ENCODE data around the gene ZCCHC3. TPM values are rescaled to one million over a fixed set of nuclear protein-coding genes. Genes with fewer than 3 reads are reported as not detected.

The ZCCHC3 gene
- total and polyA plus RNA-seq, 2 experiments from 2014 or later = 4.1 to 14.8 TPM

- peak overlapping the region; percentile 87 for H3K9ac ChIP-seq
- peaks cover 8% of the 10 kb centered on the region for H3K79me2 ChIP-seq (ENCODE audit: insufficient read depth)
- no peaks in the 10 kb centered on the region for H4K20me1 ChIP-seq (ENCODE audit: insufficient read depth)
- H3K27ac ChIP-seq = peak overlapping the region; percentile 84
- H3F3A ChIP-seq (ENCODE audit: insufficient read depth) = peaks cover 6% of the 10 kb centered on the region
- peak overlapping the region; percentile 86 for H3K4me2 ChIP-seq (ENCODE audit: unreplicated experiment)
- in situ Hi-C loops (cut with MboI) = no loop called here
- H3K9me3 ChIP-seq (ENCODE audit: low read depth) = no peaks in the 10 kb centered on the region
- TF ChIP-seq EZH2phosphoT487 (IDR thresholded peaks at IDR 0.05; ENCODE audit: insufficient read depth, low read depth) (no peak), EZH2 (IDR thresholded peaks at IDR 0.05; ENCODE audit: insufficient read depth, poor library complexity, severe bottlenecking) (no peak)
- peak overlapping the region; percentile 92 for H2AFZ ChIP-seq
- H3K27me3 ChIP-seq (replicated peaks; ENCODE audit: insufficient read depth) = no peaks in the 10 kb centered on the region
- 0 to 6% methylated on average over 31 to 61 of the region's 61 CpGs for WGBS, 2 experiments (ENCODE audit: low coverage in 1 of 2, low lambda C conversion rate in 2 of 2, missing lambda C conversion rate in 2 of 2)
- H3K4me3 ChIP-seq = peak overlapping the region; percentile 86
- H3K9me2 ChIP-seq (ENCODE audit: insufficient read depth) = no peaks in the 10 kb centered on the region
- no peaks in the 10 kb centered on the region for H3K4me1 ChIP-seq (ENCODE audit: insufficient read depth)
- peak; percentile 97 for DNase-seq
- H3K36me3 ChIP-seq (ENCODE audit: low read depth) = peaks cover 5% of the 10 kb centered on the region; the same call in 1 of the 2 replicates
Measured at GRCh38 chr20:347640-348484, 50.5 kb downstream of the ZCCHC3 start.

DNA sequence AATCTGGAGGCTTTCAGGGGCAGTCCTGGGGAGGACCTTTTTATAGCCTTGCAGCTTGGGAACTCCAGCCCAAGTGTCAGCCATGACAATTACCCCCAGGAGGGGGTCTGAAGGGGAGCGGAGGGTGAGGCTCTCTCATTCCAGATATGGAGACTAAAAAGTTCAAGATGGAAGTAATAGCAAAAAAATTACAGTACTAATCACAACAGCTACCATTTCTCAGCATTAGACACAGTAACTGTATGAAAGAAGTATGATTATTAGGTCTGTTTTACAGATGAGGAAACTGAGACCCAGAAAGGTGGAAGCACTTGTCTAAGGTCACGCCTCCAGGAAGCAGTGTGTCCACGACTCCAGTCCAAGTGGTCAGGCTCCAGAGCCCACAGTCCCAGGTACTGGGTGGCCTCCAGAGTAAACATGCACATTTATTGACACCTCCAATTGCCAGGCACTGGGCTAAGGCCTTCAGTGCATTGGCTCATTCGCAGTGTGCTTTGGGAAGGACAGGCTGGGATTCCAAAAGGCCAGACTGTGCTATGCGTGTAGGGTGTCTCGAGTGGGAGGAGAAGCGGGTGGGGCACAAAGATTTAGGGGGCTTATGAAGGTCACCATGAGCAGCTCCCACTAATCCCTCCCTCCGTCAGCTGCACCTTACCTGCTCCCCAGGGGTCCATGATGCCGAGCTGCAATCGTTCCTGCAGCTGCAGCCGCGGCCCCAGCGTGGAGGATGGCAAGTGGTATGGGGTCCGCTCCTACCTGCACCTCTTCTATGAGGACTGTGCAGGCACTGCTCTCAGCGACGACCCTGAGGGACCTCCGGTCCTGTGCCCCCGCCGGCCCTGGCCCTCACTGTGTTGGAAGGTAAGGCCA lies 51.8 kb downstream of the ZCCHC3 start:
- Histone ChIP-seq H2AFZ (no peak overlapping the region), H3K4me1 (ENCODE audit: insufficient read depth) (no peaks in the 10 kb centered on the region), H3K27ac (no peak overlapping the region), H3K79me2 (ENCODE audit: insufficient read depth) (peaks cover 8% of the 10 kb centered on the region), H3K4me3 (peak overlapping the region; percentile 86; the same call in 1 of the 2 replicates), H4K20me1 (ENCODE audit: insufficient read depth) (no peaks in the 10 kb centered on the region), H3K36me3 (ENCODE audit: low read depth) (peaks cover 5% of the 10 kb centered on the region; the same call in 1 of the 2 replicates), H3F3A (ENCODE audit: insufficient read depth) (no peaks in the 10 kb centered on the region; the same call in 1 of the 2 replicates), H3K9ac (no peak overlapping the region), H3K27me3 (replicated peaks; ENCODE audit: insufficient read depth) (no peaks in the 10 kb centered on the region), H3K4me2 (ENCODE audit: unreplicated experiment) (no peak overlapping the region), H3K9me2 (ENCODE audit: insufficient read depth) (no peaks in the 10 kb centered on the region), H3K9me3 (ENCODE audit: low read depth) (no peaks in the 10 kb centered on the region)
- 83 to 87% methylated on average over 19 of the region's 19 CpGs for WGBS, 2 experiments (ENCODE audit: low coverage in 1 of 2, low lambda C conversion rate in 2 of 2, missing lambda C conversion rate in 2 of 2)
- in situ Hi-C loops (cut with MboI) = no loop called here
- no peak for DNase-seq
- TF ChIP-seq EZH2 (IDR thresholded peaks at IDR 0.05; ENCODE audit: insufficient read depth, poor library complexity, severe bottlenecking) (no peak), EZH2phosphoT487 (IDR thresholded peaks at IDR 0.05; ENCODE audit: insufficient read depth, low read depth) (no peak)

Other genes starting within 250 kb of the ZCCHC3 start
- not detected in 2 replicates for gene DEFB125, start 209.9 kb upstream of the ZCCHC3 start, total RNA-seq (2014; rRNA removed; shearing (Covaris generic))
- gene DEFB125, start 209.9 kb upstream of the ZCCHC3 start, polyA plus RNA-seq (2016; fragmentation: Nextera tagmentation; extraction: Ambion mirVana) = not detected in 2 replicates
- not detected in 2 replicates for gene DEFB126, start 155.0 kb upstream of the ZCCHC3 start, total RNA-seq (2014; rRNA removed; shearing (Covaris generic))
- gene DEFB126, start 155.0 kb upstream of the ZCCHC3 start, polyA plus RNA-seq (2016; fragmentation: Nextera tagmentation; extraction: Ambion mirVana) = not detected in 2 replicates
- gene DEFB127, start 140.1 kb upstream of the ZCCHC3 start, total RNA-seq (2014; rRNA removed; shearing (Covaris generic)) = not detected in 2 replicates
- not detected in 2 replicates for gene DEFB127, start 140.1 kb upstream of the ZCCHC3 start, polyA plus RNA-seq (2016; fragmentation: Nextera tagmentation; extraction: Ambion mirVana)
- gene DEFB128, start 107.9 kb upstream of the ZCCHC3 start, total RNA-seq (2014; rRNA removed; shearing (Covaris generic)) = not detected in 2 replicates
- gene DEFB128, start 107.9 kb upstream of the ZCCHC3 start, polyA plus RNA-seq (2016; fragmentation: Nextera tagmentation; extraction: Ambion mirVana) = not detected in 2 replicates
- not detected in 2 replicates for gene DEFB129, start 70.3 kb upstream of the ZCCHC3 start, total RNA-seq (2014; rRNA removed; shearing (Covaris generic))
- gene DEFB129, start 70.3 kb upstream of the ZCCHC3 start, polyA plus RNA-seq (2016; fragmentation: Nextera tagmentation; extraction: Ambion mirVana) = not detected in 2 replicates
- gene DEFB132, start 39.8 kb upstream of the ZCCHC3 start, total RNA-seq (2014; rRNA removed; shearing (Covaris generic)) = not detected in 2 replicates
- not detected in 2 replicates for gene DEFB132, start 39.8 kb upstream of the ZCCHC3 start, polyA plus RNA-seq (2016; fragmentation: Nextera tagmentation; extraction: Ambion mirVana)
- gene C20orf96, start 6.8 kb upstream of the ZCCHC3 start, total RNA-seq (2014; rRNA removed; shearing (Covaris generic)) = 0.32 TPM in 1 of 2 replicates, not detected in the other
- 4.0 and 4.5 TPM in 2 replicates for gene C20orf96, start 6.8 kb upstream of the ZCCHC3 start, polyA plus RNA-seq (2016; fragmentation: Nextera tagmentation; extraction: Ambion mirVana)
- gene SOX12, start 28.0 kb downstream of the ZCCHC3 start, total RNA-seq (2014; rRNA removed; shearing (Covaris generic)) = 7.5 and 7.7 TPM in 2 replicates
- gene SOX12, start 28.0 kb downstream of the ZCCHC3 start, polyA plus RNA-seq (2016; fragmentation: Nextera tagmentation; extraction: Ambion mirVana) = 2.0 and 2.1 TPM in 2 replicates
- 58.8 and 76.8 TPM in 2 replicates for gene NRSN2, start 49.5 kb downstream of the ZCCHC3 start, total RNA-seq (2014; rRNA removed; shearing (Covaris generic))
- gene NRSN2, start 49.5 kb downstream of the ZCCHC3 start, polyA plus RNA-seq (2016; fragmentation: Nextera tagmentation; extraction: Ambion mirVana) = 76.7 and 78.2 TPM in 2 replicates
- 88.5 and 99.2 TPM in 2 replicates for gene TRIB3, start 83.2 kb downstream of the ZCCHC3 start, total RNA-seq (2014; rRNA removed; shearing (Covaris generic))
- 63.0 and 66.1 TPM in 2 replicates for gene TRIB3, start 83.2 kb downstream of the ZCCHC3 start, polyA plus RNA-seq (2016; fragmentation: Nextera tagmentation; extraction: Ambion mirVana)
- 104 and 129 TPM in 2 replicates for gene RBCK1, start 110.7 kb downstream of the ZCCHC3 start, total RNA-seq (2014; rRNA removed; shearing (Covaris generic))
- gene RBCK1, start 110.7 kb downstream of the ZCCHC3 start, polyA plus RNA-seq (2016; fragmentation: Nextera tagmentation; extraction: Ambion mirVana) = 72.3 and 79.9 TPM in 2 replicates
- gene TBC1D20, start 165.0 kb downstream of the ZCCHC3 start, total RNA-seq (2014; rRNA removed; shearing (Covaris generic)) = 43.3 and 51.4 TPM in 2 replicates
- gene TBC1D20, start 165.0 kb downstream of the ZCCHC3 start, polyA plus RNA-seq (2016; fragmentation: Nextera tagmentation; extraction: Ambion mirVana) = 31.0 and 33.0 TPM in 2 replicates
- gene CSNK2A1, start 246.2 kb downstream of the ZCCHC3 start, total RNA-seq (2014; rRNA removed; shearing (Covaris generic)) = 98.8 and 110 TPM in 2 replicates
- gene CSNK2A1, start 246.2 kb downstream of the ZCCHC3 start, polyA plus RNA-seq (2016; fragmentation: Nextera tagmentation; extraction: Ambion mirVana) = 69.0 and 74.4 TPM in 2 replicates